Left cardiac atrium (tissue), 4 donors: ENCODE data around the gene YPEL4. TPM values are rescaled to one million over a fixed set of nuclear protein-coding genes. Genes with fewer than 3 reads are reported as not detected.

Source experiments
- ATAC-seq, 2 donors: fragments of 200-7000 bp; cut with Tn5 transposase; one replicate each; pipeline ENCODE4 v1.9.1; 2020; ENCODE audit warnings: mild to moderate bottlenecking in 2 of 2, moderate library complexity in 2 of 2
- DNase-seq: peaks from one replicate; pipeline ENCODE4 v3.0.0-alpha.2; 2020
- intact Hi-C, 2 donors: fragments of 100-400 bp; cut with DNase I; formaldehyde crosslinking; loops; one replicate each; pipeline versions ENCODE4 v1.14.1 to v1.15.1; 2022 to 2023
- total RNA-seq, 2 donors: library from RNA; stranded (reverse); fragmentation: NEBNext Ultra II Directional; extraction: Animal tissue kit (Norgen Biotek cat#: 25700); gene quantifications; one replicate each; pipeline ENCODE4 v1.2.1, GENCODE V29; 2021
- donor health status: DM: no; HTN: yes; CAD: no.
- donor health status: DM: no; HTN: yes; CAD: no; lungs with severe emphysema.
- donor health status: DM: yes; HTN: yes; CAD: no.
- donor health status: Dilated cardiomyopathy.

YPEL4 gene
- total RNA-seq, 2 donors from 2014 or later = 0.47 to 1.1 TPM

GRCh38 chr11:57638811-57639320, 10.8 kb downstream of the YPEL4 start:
- DNase-seq = peak; percentile 34
- intact Hi-C loops = no loop called here
- ATAC-seq = peak in 1 of 2 donors; percentile 19

GRCh38 chr11:57638005-57638781, 11.5 kb downstream of the YPEL4 start:
- intact Hi-C loops = no loop called here
- ATAC-seq (peak; percentile 95 to 96), DNase-seq (peak; percentile 81)

- DNase-seq (no peak), ATAC-seq (peak; percentile 2 to 20)
- intact Hi-C loops = no loop called here
Measured at GRCh38 chr11:57637626-57638004, 12.1 kb downstream of the YPEL4 start.

- intact Hi-C loops = no loop called here
Measured at GRCh38 chr11:57635246-57635645, 14.5 kb downstream of the YPEL4 start.

GRCh38 chr11:57634311-57634710, 15.4 kb downstream of the YPEL4 start:
- ATAC-seq (no peak), DNase-seq (no peak)
- intact Hi-C loops = no loop called here

More at GRCh38 chr11:57635246-57635645, 14.5 kb downstream of the YPEL4 start:
- ATAC-seq = no peak
- DNase-seq = no peak

- DNase-seq (no peak), ATAC-seq (no peak)
- intact Hi-C loops = no loop called here
Measured at GRCh38 chr11:57633394-57634070, 16.2 kb downstream of the YPEL4 start.

- ATAC-seq (no peak), DNase-seq (no peak)
- intact Hi-C loops = no loop called here
Measured at GRCh38 chr11:57632116-57632515, 17.6 kb downstream of the YPEL4 start.

- ATAC-seq (no peak), DNase-seq (no peak)
- intact Hi-C loops = no loop called here
Measured at GRCh38 chr11:57630171-57630570, 19.5 kb downstream of the YPEL4 start.

- ATAC-seq (no peak), DNase-seq (no peak)
- intact Hi-C loops = no loop called here
Measured at GRCh38 chr11:57626895-57627294, 22.8 kb downstream of the YPEL4 start.

GRCh38 chr11:57624864-57625263, 24.8 kb downstream of the YPEL4 start:
- DNase-seq = no peak
- intact Hi-C loops = no loop called here
- ATAC-seq = no peak

GRCh38 chr11:57622263-57622662, 27.4 kb downstream of the YPEL4 start:
- ATAC-seq = no peak
- no peak for DNase-seq

GRCh38 chr11:57620467-57620866, 29.2 kb downstream of the YPEL4 start:
- no peak for ATAC-seq
- DNase-seq = no peak
- intact Hi-C loops = no loop called here

More at GRCh38 chr11:57622263-57622662, 27.4 kb downstream of the YPEL4 start:
- intact Hi-C loops = no loop called here

- intact Hi-C loops = no loop called here
Measured at GRCh38 chr11:57619331-57619730, 30.4 kb downstream of the YPEL4 start.

GRCh38 chr11:57618438-57618837, 31.3 kb downstream of the YPEL4 start:
- no peak for DNase-seq
- no peak for ATAC-seq
- intact Hi-C loops = no loop called here

More at GRCh38 chr11:57619331-57619730, 30.4 kb downstream of the YPEL4 start:
- DNase-seq (no peak), ATAC-seq (no peak)

- DNase-seq (no peak), ATAC-seq (no peak)
- intact Hi-C loops = no loop called here
Measured at GRCh38 chr11:57616595-57616994, 33.1 kb downstream of the YPEL4 start.

GRCh38 chr11:57615308-57615707, 34.4 kb downstream of the YPEL4 start:
- no peak for DNase-seq
- ATAC-seq = no peak
- intact Hi-C loops = no loop called here

GRCh38 chr11:57614234-57614772, 35.4 kb downstream of the YPEL4 start:
- DNase-seq = no peak
- intact Hi-C loops = no loop called here
- no peak for ATAC-seq

- DNase-seq (no peak), ATAC-seq (no peak)
- intact Hi-C loops = no loop called here
Measured at GRCh38 chr11:57610170-57610569, 39.5 kb downstream of the YPEL4 start.

- DNase-seq = no peak
- intact Hi-C loops = no loop called here
- ATAC-seq = no peak
Measured at GRCh38 chr11:57605028-57605420, 44.7 kb downstream of the YPEL4 start.

GRCh38 chr11:57604296-57605027, 45.2 kb downstream of the YPEL4 start:
- intact Hi-C loops = no loop called here
- ATAC-seq (no peak), DNase-seq (no peak)
